HCT116 (cell line): ENCODE data around the gene TMEM192.
"Not testable (repeated sequence)": the region's sequence is repeated elsewhere in the genome, so short reads cannot be mapped to it uniquely, and the experiment has no call there.

ENCODE experiments used
- EGR1 ChIP-seq: IDR thresholded peaks from 2 replicates; pipeline ENCODE4 v1.6.1; 2012; ENCODE audit warnings: low read depth
- ELF1 ChIP-seq: IDR thresholded peaks from 2 replicates; pipeline ENCODE4 v1.6.1; 2012; ENCODE audit warnings: low read depth, borderline replicate concordance
- EZH2 ChIP-seq: fragments of 200-600 bp; sonication (generic); IDR thresholded peaks from 2 replicates; pipeline ENCODE4 v1.6.1; 2017; ENCODE audit warnings: antibody characterized with exemption, mixed run types
- EZH2phosphoT487 ChIP-seq: fragments of 200-600 bp; IDR thresholded peaks from 2 replicates; pipeline ENCODE4 v1.6.1; 2018; ENCODE audit warnings: antibody characterized with exemption, borderline replicate concordance
- JUND ChIP-seq: IDR thresholded peaks from 2 replicates; pipeline ENCODE4 v1.6.1; 2012
- POLR2A ChIP-seq: IDR thresholded peaks from 2 replicates; pipeline ENCODE4 v1.7.0; 2011; ENCODE audit warnings: borderline replicate concordance; ENCODE audit not compliant: insufficient read depth, insufficient read length; ENCODE audit errors: extremely low read depth
- POLR2AphosphoS5 ChIP-seq: IDR thresholded peaks from 2 replicates; pipeline ENCODE4 v1.6.1; 2011; ENCODE audit warnings: mild to moderate bottlenecking, low read depth, low read length, moderate library complexity
- RAD21 ChIP-seq: IDR thresholded peaks from 2 replicates; pipeline ENCODE4 v1.6.1; 2012; ENCODE audit warnings: low read depth, mild to moderate bottlenecking
- SP1 ChIP-seq: IDR thresholded peaks from 2 replicates; pipeline ENCODE4 v1.6.1; 2012; ENCODE audit warnings: low read depth
- YY1 ChIP-seq: IDR thresholded peaks from 2 replicates; pipeline ENCODE4 v1.6.1; 2011; ENCODE audit warnings: low read length, low read depth, moderate library complexity, mild to moderate bottlenecking; ENCODE audit not compliant: insufficient replicate concordance; ENCODE audit errors: extremely low read depth
- ZFX ChIP-seq: fragments of 450-650 bp; IDR thresholded peaks from 2 replicates; pipeline ENCODE4 v1.6.1; 2017
- TF ChIP-seq, protein P1 (sequence below), 3 experiments: fragments of 200-600 bp in 1 of 3; sonication (generic) in 1 of 3; IDR thresholded peaks in 2 of 3; conservative IDR thresholded peaks in 1 of 3; 2 replicates each; pipeline ENCODE4 v1.5.1; 2012 to 2017; ENCODE audit warnings: low read depth in 2 of 3, low read length in 2 of 3, antibody characterized with exemption in 1 of 3, borderline replicate concordance in 1 of 3, control low read depth in 1 of 3, mild to moderate bottlenecking in 1 of 3, mixed read lengths in 1 of 3, mixed run types in 1 of 3, moderate library complexity in 1 of 3; ENCODE audit not compliant: insufficient read depth in 1 of 3
- TF ChIP-seq, protein P2 (sequence below): IDR thresholded peaks from 2 replicates; pipeline ENCODE4 v1.6.1; 2012; ENCODE audit warnings: low read depth
- TF ChIP-seq, protein P3 (sequence below): IDR thresholded peaks from 2 replicates; pipeline ENCODE4 v1.6.1; 2012

- TF ChIP-seq, protein P1, sequence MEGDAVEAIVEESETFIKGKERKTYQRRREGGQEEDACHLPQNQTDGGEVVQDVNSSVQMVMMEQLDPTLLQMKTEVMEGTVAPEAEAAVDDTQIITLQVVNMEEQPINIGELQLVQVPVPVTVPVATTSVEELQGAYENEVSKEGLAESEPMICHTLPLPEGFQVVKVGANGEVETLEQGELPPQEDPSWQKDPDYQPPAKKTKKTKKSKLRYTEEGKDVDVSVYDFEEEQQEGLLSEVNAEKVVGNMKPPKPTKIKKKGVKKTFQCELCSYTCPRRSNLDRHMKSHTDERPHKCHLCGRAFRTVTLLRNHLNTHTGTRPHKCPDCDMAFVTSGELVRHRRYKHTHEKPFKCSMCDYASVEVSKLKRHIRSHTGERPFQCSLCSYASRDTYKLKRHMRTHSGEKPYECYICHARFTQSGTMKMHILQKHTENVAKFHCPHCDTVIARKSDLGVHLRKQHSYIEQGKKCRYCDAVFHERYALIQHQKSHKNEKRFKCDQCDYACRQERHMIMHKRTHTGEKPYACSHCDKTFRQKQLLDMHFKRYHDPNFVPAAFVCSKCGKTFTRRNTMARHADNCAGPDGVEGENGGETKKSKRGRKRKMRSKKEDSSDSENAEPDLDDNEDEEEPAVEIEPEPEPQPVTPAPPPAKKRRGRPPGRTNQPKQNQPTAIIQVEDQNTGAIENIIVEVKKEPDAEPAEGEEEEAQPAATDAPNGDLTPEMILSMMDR (IDR thresholded peaks at IDR 0.05 in 2 of 3, conservative IDR thresholded peaks at IDR 0.05 in 1 of 3; ENCODE audit: borderline replicate concordance in 1 of 3, insufficient read depth in 1 of 3, low read depth in 2 of 3, low read length in 2 of 3) = not testable (repeated sequence)
- TF ChIP-seq, protein P2, sequence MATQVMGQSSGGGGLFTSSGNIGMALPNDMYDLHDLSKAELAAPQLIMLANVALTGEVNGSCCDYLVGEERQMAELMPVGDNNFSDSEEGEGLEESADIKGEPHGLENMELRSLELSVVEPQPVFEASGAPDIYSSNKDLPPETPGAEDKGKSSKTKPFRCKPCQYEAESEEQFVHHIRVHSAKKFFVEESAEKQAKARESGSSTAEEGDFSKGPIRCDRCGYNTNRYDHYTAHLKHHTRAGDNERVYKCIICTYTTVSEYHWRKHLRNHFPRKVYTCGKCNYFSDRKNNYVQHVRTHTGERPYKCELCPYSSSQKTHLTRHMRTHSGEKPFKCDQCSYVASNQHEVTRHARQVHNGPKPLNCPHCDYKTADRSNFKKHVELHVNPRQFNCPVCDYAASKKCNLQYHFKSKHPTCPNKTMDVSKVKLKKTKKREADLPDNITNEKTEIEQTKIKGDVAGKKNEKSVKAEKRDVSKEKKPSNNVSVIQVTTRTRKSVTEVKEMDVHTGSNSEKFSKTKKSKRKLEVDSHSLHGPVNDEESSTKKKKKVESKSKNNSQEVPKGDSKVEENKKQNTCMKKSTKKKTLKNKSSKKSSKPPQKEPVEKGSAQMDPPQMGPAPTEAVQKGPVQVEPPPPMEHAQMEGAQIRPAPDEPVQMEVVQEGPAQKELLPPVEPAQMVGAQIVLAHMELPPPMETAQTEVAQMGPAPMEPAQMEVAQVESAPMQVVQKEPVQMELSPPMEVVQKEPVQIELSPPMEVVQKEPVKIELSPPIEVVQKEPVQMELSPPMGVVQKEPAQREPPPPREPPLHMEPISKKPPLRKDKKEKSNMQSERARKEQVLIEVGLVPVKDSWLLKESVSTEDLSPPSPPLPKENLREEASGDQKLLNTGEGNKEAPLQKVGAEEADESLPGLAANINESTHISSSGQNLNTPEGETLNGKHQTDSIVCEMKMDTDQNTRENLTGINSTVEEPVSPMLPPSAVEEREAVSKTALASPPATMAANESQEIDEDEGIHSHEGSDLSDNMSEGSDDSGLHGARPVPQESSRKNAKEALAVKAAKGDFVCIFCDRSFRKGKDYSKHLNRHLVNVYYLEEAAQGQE = not testable (repeated sequence)
- not testable (repeated sequence) for TF ChIP-seq POLR2AphosphoS5, EZH2, ZFX, EGR1, POLR2A, JUND, ELF1, EZH2phosphoT487, RAD21, YY1, SP1
- TF ChIP-seq, protein P3, sequence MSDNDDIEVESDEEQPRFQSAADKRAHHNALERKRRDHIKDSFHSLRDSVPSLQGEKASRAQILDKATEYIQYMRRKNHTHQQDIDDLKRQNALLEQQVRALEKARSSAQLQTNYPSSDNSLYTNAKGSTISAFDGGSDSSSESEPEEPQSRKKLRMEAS = not testable (repeated sequence)
Observed at GRCh38 chr4:165125869-165126499, 13.3 kb upstream of the TMEM192 start.
